HEK293 (cell line): Measurements from ENCODE around the gene DLG2.

Experiments
- CTCF ChIA-PET: fragments of 350-600 bp; formaldehyde crosslinking; extraction: SDS; loops from one replicate; lab custom pipeline; 2021; ENCODE audit warnings: antibody characterized with exemption; lab: Yijun Ruan, JAX
- POLR2A ChIA-PET: fragments of 300-600 bp; formaldehyde crosslinking; extraction: SDS; loops from one replicate; lab custom pipeline; 2020; ENCODE audit warnings: antibody characterized with exemption, inconsistent platforms; lab: Yijun Ruan, JAX
- H3K27ac ChIP-seq: fragments of 200-500 bp; sonication (Bioruptor generic); 2 replicates; pipeline ENCODE4 v1.5.1; 2014; ENCODE audit warnings: low read depth, low read length, control low read depth, inconsistent platforms; ENCODE audit errors: extremely low read depth
- H3K36me3 ChIP-seq, 2 experiments: fragments of 200-500 bp in 1 of 2; sonication (Bioruptor generic) in 1 of 2; 1 replicate in 1 of 2; 2 replicates in 1 of 2; pipeline ENCODE4 v1.5.1; 2014 to 2017; ENCODE audit warnings: inconsistent platforms in 2 of 2, low read length in 2 of 2; ENCODE audit not compliant: control insufficient read depth in 2 of 2, insufficient read depth in 1 of 2
- H3K4me1 ChIP-seq: fragments of 200-500 bp; sonication (Bioruptor generic); 2 replicates; pipeline ENCODE4 v1.5.1; 2014; ENCODE audit warnings: mild to moderate bottlenecking, low read length, inconsistent platforms; ENCODE audit not compliant: control insufficient read depth, insufficient read depth
- H3K4me3 ChIP-seq: 2 replicates; pipeline ENCODE4 v1.5.1; 2011; ENCODE audit warnings: low read depth, mild to moderate bottlenecking, control low read depth, low read length, moderate library complexity
- H3K9me3 ChIP-seq: fragments of 200-500 bp; sonication (Bioruptor generic); 2 replicates; pipeline ENCODE4 v1.5.1; 2014; ENCODE audit warnings: low read depth, low read length, inconsistent platforms; ENCODE audit not compliant: control insufficient read depth, insufficient read depth
- GLI4 ChIP-seq: fragments of 450-650 bp; formaldehyde crosslinking; IDR thresholded peaks from 2 replicates; pipeline ENCODE4 v1.5.1; 2016; ENCODE audit warnings: missing biosample characterization, missing genetic modification characterization
- MYNN ChIP-seq: fragments of 450-650 bp; formaldehyde crosslinking; IDR thresholded peaks from 2 replicates; pipeline ENCODE4 v1.5.1; 2016; ENCODE audit warnings: missing biosample characterization, missing genetic modification characterization, borderline replicate concordance
- YY2 ChIP-seq: fragments of 450-650 bp; formaldehyde crosslinking; IDR thresholded peaks from 2 replicates; pipeline ENCODE4 v1.5.1; 2016; ENCODE audit warnings: missing biosample characterization, missing genetic modification characterization
- ZBTB17 ChIP-seq: fragments of 450-650 bp; formaldehyde crosslinking; IDR thresholded peaks from 2 replicates; pipeline ENCODE4 v1.5.1; 2016; ENCODE audit warnings: missing biosample characterization, missing genetic modification characterization
- ZBTB21 ChIP-seq: fragments of 450-650 bp; formaldehyde crosslinking; IDR thresholded peaks from 2 replicates; pipeline ENCODE4 v1.5.1; 2017; ENCODE audit warnings: missing biosample characterization, missing genetic modification characterization
- ZBTB44 ChIP-seq: fragments of 450-650 bp; IDR thresholded peaks from 2 replicates; pipeline ENCODE4 v1.5.1; 2018; ENCODE audit warnings: missing biosample characterization, mild to moderate bottlenecking, missing genetic modification characterization
- ZBTB8A ChIP-seq: fragments of 450-650 bp; formaldehyde crosslinking; IDR thresholded peaks from 2 replicates; pipeline ENCODE4 v1.5.1; 2016; ENCODE audit warnings: missing biosample characterization, missing genetic modification characterization
- ZFP41 ChIP-seq: fragments of 450-650 bp; formaldehyde crosslinking; IDR thresholded peaks from 2 replicates; pipeline ENCODE4 v1.5.1; 2016; ENCODE audit warnings: missing biosample characterization, missing genetic modification characterization, borderline replicate concordance
- ZFP69B ChIP-seq: fragments of 450-650 bp; formaldehyde crosslinking; IDR thresholded peaks from 2 replicates; pipeline ENCODE4 v1.5.1; 2016; ENCODE audit warnings: missing biosample characterization, missing genetic modification characterization
- ZNF112 ChIP-seq: fragments of 450-650 bp; formaldehyde crosslinking; IDR thresholded peaks from 2 replicates; pipeline ENCODE4 v1.5.0; 2017; ENCODE audit warnings: missing biosample characterization, missing genetic modification characterization
- ZNF23 ChIP-seq: fragments of 450-650 bp; formaldehyde crosslinking; IDR thresholded peaks from 2 replicates; pipeline ENCODE4 v1.5.1; 2016; ENCODE audit warnings: missing biosample characterization, missing genetic modification characterization, borderline replicate concordance
- ZNF248 ChIP-seq: fragments of 450-650 bp; formaldehyde crosslinking; IDR thresholded peaks from 2 replicates; pipeline ENCODE4 v1.5.1; 2017; ENCODE audit warnings: missing biosample characterization, missing genetic modification characterization
- ZNF280D ChIP-seq: fragments of 450-650 bp; formaldehyde crosslinking; IDR thresholded peaks from 2 replicates; pipeline ENCODE4 v1.5.1; 2016; ENCODE audit warnings: missing biosample characterization, missing genetic modification characterization
- ZNF48 ChIP-seq: fragments of 450-650 bp; formaldehyde crosslinking; IDR thresholded peaks from 2 replicates; pipeline ENCODE4 v1.5.1; 2016; ENCODE audit warnings: missing biosample characterization, missing genetic modification characterization
- ZNF513 ChIP-seq: fragments of 450-650 bp; IDR thresholded peaks from 2 replicates; pipeline ENCODE4 v1.5.1; 2018; ENCODE audit warnings: missing biosample characterization, missing genetic modification characterization
- ZNF514 ChIP-seq: fragments of 450-650 bp; formaldehyde crosslinking; IDR thresholded peaks from 2 replicates; pipeline ENCODE4 v1.5.1; 2016; ENCODE audit warnings: missing biosample characterization, missing genetic modification characterization
- ZNF530 ChIP-seq: fragments of 450-650 bp; formaldehyde crosslinking; IDR thresholded peaks from 2 replicates; pipeline ENCODE4 v1.5.1; 2016; ENCODE audit warnings: low read depth, missing biosample characterization, missing genetic modification characterization
- ZNF549 ChIP-seq: fragments of 450-650 bp; IDR thresholded peaks from 2 replicates; pipeline ENCODE4 v1.5.1; 2018; ENCODE audit warnings: missing biosample characterization, missing genetic modification characterization, mild to moderate bottlenecking, inconsistent platforms, moderate library complexity
- ZNF558 ChIP-seq: fragments of 450-650 bp; formaldehyde crosslinking; IDR thresholded peaks from 2 replicates; pipeline ENCODE4 v1.5.1; 2016; ENCODE audit warnings: missing biosample characterization, missing genetic modification characterization
- ZNF600 ChIP-seq: fragments of 450-650 bp; formaldehyde crosslinking; IDR thresholded peaks from 2 replicates; pipeline ENCODE4 v1.5.1; 2016; ENCODE audit warnings: missing biosample characterization, missing genetic modification characterization
- ZNF623 ChIP-seq: fragments of 450-650 bp; formaldehyde crosslinking; IDR thresholded peaks from 2 replicates; pipeline ENCODE4 v1.5.1; 2016; ENCODE audit warnings: missing biosample characterization, missing genetic modification characterization
- ZNF629 ChIP-seq: fragments of 450-650 bp; formaldehyde crosslinking; IDR thresholded peaks from 2 replicates; pipeline ENCODE4 v1.5.1; 2017; ENCODE audit warnings: missing biosample characterization, missing genetic modification characterization
- ZNF704 ChIP-seq: fragments of 450-650 bp; formaldehyde crosslinking; IDR thresholded peaks from 2 replicates; pipeline ENCODE4 v1.5.1; 2016; ENCODE audit warnings: missing biosample characterization, missing genetic modification characterization
- ZNF776 ChIP-seq: fragments of 450-650 bp; formaldehyde crosslinking; IDR thresholded peaks from 2 replicates; pipeline ENCODE4 v1.5.0; 2017; ENCODE audit warnings: missing biosample characterization, missing genetic modification characterization, borderline replicate concordance
- ZNF785 ChIP-seq: fragments of 450-650 bp; formaldehyde crosslinking; IDR thresholded peaks from 2 replicates; pipeline ENCODE4 v1.5.1; 2016; ENCODE audit warnings: missing biosample characterization, missing genetic modification characterization

DLG2 gene

GRCh38 chr11:84215672-84216071, 1411.5 kb downstream of the DLG2 start:
- Histone ChIP-seq H3K4me3 (no peak overlapping the region), H3K4me1 (no peaks in the 10 kb centered on the region), H3K9me3 (no peaks in the 10 kb centered on the region), H3K27ac (no peak overlapping the region), H3K36me3 (no peaks in the 10 kb centered on the region)
- ChIA-PET POLR2A (no interaction called here), CTCF (no interaction called here)
- TF ChIP-seq ZNF600 (tag by site-specific recombination) (no peak), ZFP69B (tag by site-specific recombination) (no peak), ZNF280D (no peak), ZBTB17 (tag by site-specific recombination) (no peak), ZNF623 (no peak), ZNF112 (tag by site-specific recombination) (no peak), ZBTB8A (no peak), ZNF513 (tag by site-specific recombination) (no peak)

GRCh38 chr11:84214557-84214956, 1412.6 kb downstream of the DLG2 start:
- Histone ChIP-seq H3K9me3 (no peaks in the 10 kb centered on the region), H3K4me1 (no peaks in the 10 kb centered on the region)
- no peak for TF ChIP-seq ZNF776 (tag by site-specific recombination)
- TF ChIP-seq ZNF629, result no peak
- TF ChIP-seq GLI4, result no peak
- TF ChIP-seq ZNF558 (tag by site-specific recombination), result no peak
- TF ChIP-seq ZNF48 (tag by site-specific recombination), result no peak
- TF ChIP-seq ZNF248 (tag by site-specific recombination), result no peak
- TF ChIP-seq YY2, result no peak
- no peak for TF ChIP-seq ZFP69B (tag by site-specific recombination)
- TF ChIP-seq ZBTB21, result no peak
- no peak for TF ChIP-seq ZNF530 (tag by site-specific recombination)
- no peak for TF ChIP-seq ZBTB44 (tag by site-specific recombination)
- no peak for TF ChIP-seq ZNF23 (tag by site-specific recombination)
- TF ChIP-seq MYNN (tag by site-specific recombination), result no peak
- TF ChIP-seq ZFP41, result no peak
- no peak for TF ChIP-seq ZNF785 (tag by site-specific recombination)
- no peak for TF ChIP-seq ZNF704 (tag by site-specific recombination)
- TF ChIP-seq ZNF549 (tag by site-specific recombination), result no peak
- no peak for TF ChIP-seq ZNF514 (tag by site-specific recombination)
- TF ChIP-seq, all 188 proteins: peak for 0
- Histone ChIP-seq H3K36me3 (no peaks in the 10 kb centered on the region), H3K27ac (no peak overlapping the region), H3K4me3 (no peak overlapping the region)
- CTCF ChIA-PET, result no interaction called here
- POLR2A ChIA-PET, result no interaction called here
